Neural cell (in vitro differentiated cells): ENCODE results near the gene AGBL5. TPM values are rescaled to one million over a fixed set of nuclear protein-coding genes. Genes with fewer than 3 reads are reported as not detected.

Source experiments
- H2AFZ ChIP-seq: fragments of 200-600, 300-800 bp; sonication (generic), shearing (Covaris generic); 2 replicates; pipeline ENCODE4 v1.6.0; 2014; ENCODE audit warnings: low read depth, mild to moderate bottlenecking, antibody characterized with exemption, low read length, moderate library complexity
- H3F3A ChIP-seq: fragments of 200-600 bp; shearing (Covaris generic); 2 replicates; pipeline ENCODE4 v1.6.1; 2016; ENCODE audit warnings: mild to moderate bottlenecking, moderate library complexity, mixed read lengths, antibody characterized with exemption, low read length; ENCODE audit not compliant: insufficient read depth, poor library complexity, severe bottlenecking
- H3K27ac ChIP-seq: fragments of 200-600, 300-800 bp; sonication (generic), shearing (Covaris generic); 2 replicates; pipeline ENCODE4 v1.5.1; 2014; ENCODE audit warnings: mild to moderate bottlenecking, low read length, moderate library complexity
- H3K27me3 ChIP-seq: fragments of 300-800, 200-600 bp; sonication (generic), shearing (Covaris generic); 2 replicates; pipeline ENCODE4 v1.6.0; 2014; ENCODE audit warnings: mild to moderate bottlenecking, low read depth, low read length, moderate library complexity; ENCODE audit not compliant: insufficient read depth
- H3K36me3 ChIP-seq: fragments of 300-800, 200-600 bp; sonication (generic), shearing (Covaris generic); 2 replicates; pipeline ENCODE4 v1.5.1; 2014; ENCODE audit warnings: mild to moderate bottlenecking, antibody characterized with exemption, low read length, moderate library complexity; ENCODE audit not compliant: insufficient read depth
- H3K4me2 ChIP-seq: fragments of 300-800, 200-600 bp; sonication (generic), shearing (Covaris generic); 2 replicates; pipeline ENCODE4 v1.6.0; 2014; ENCODE audit warnings: mild to moderate bottlenecking, low read length
- H3K4me3 ChIP-seq: fragments of 300-800, 200-600 bp; sonication (generic), shearing (Covaris generic); 2 replicates; pipeline ENCODE4 v1.5.1; 2014; ENCODE audit warnings: mild to moderate bottlenecking, low read length, moderate library complexity
- H3K79me2 ChIP-seq: fragments of 200-600 bp; shearing (Covaris generic); replicated peaks from 2 replicates; pipeline ENCODE4 v1.6.0; 2014; ENCODE audit warnings: mild to moderate bottlenecking, low read length, moderate library complexity; ENCODE audit not compliant: insufficient read depth
- H3K9ac ChIP-seq: fragments of 300-800, 200-600 bp; sonication (generic), shearing (Covaris generic); 2 replicates; pipeline ENCODE4 v1.6.1; 2016; ENCODE audit warnings: mild to moderate bottlenecking, low read length, mixed read lengths
- H3K9me2 ChIP-seq: fragments of 200-600 bp; shearing (Covaris generic); 2 replicates; pipeline ENCODE4 v1.6.1; 2016; ENCODE audit warnings: mild to moderate bottlenecking, low read length, mixed read lengths; ENCODE audit not compliant: insufficient read depth
- H3K9me3 ChIP-seq: fragments of 200-600, 300-800 bp; sonication (generic), shearing (Covaris generic); 2 replicates; pipeline ENCODE4 v1.6.1; 2016; ENCODE audit warnings: mild to moderate bottlenecking, mixed run types, low read length, moderate library complexity, mixed read lengths
- H4K20me1 ChIP-seq: fragments of 200-600 bp; shearing (Covaris generic); 2 replicates; pipeline ENCODE4 v1.6.1; 2016; ENCODE audit warnings: mild to moderate bottlenecking, mixed run types; ENCODE audit not compliant: insufficient read depth
- EP300 ChIP-seq: fragments of 450-650 bp; conservative IDR thresholded peaks from 2 replicates; pipeline ENCODE4 v1.6.1; 2014; ENCODE audit warnings: antibody characterized with exemption, mild to moderate bottlenecking, moderate library complexity; ENCODE audit not compliant: poor library complexity, severe bottlenecking
- EZH2 ChIP-seq: fragments of 200-600, 300-800 bp; shearing (Covaris generic), sonication (generic); IDR thresholded peaks from 2 replicates; pipeline ENCODE4 v1.6.1; 2014; ENCODE audit warnings: antibody characterized with exemption, low read length, borderline replicate concordance, mild to moderate bottlenecking; ENCODE audit not compliant: insufficient read depth, poor library complexity, severe bottlenecking
- MXI1 ChIP-seq: fragments of 450-650 bp; conservative IDR thresholded peaks from 2 replicates; pipeline ENCODE4 v1.6.1; 2014; ENCODE audit warnings: antibody characterized with exemption, mild to moderate bottlenecking; ENCODE audit not compliant: poor library complexity, severe bottlenecking
- POLR2AphosphoS5 ChIP-seq: IDR thresholded peaks from 2 replicates; pipeline ENCODE4 v1.6.1; 2012
- RAD21 ChIP-seq: fragments of 450-650 bp; conservative IDR thresholded peaks from 2 replicates; pipeline ENCODE4 v1.6.1; 2014; ENCODE audit warnings: antibody characterized with exemption, mild to moderate bottlenecking, moderate library complexity
- SMC3 ChIP-seq: fragments of 450-650 bp; conservative IDR thresholded peaks from 2 replicates; pipeline ENCODE4 v1.6.1; 2014; ENCODE audit warnings: antibody characterized with exemption, mild to moderate bottlenecking, moderate library complexity; ENCODE audit not compliant: poor library complexity
- TAF1 ChIP-seq: IDR thresholded peaks from 2 replicates; pipeline ENCODE4 v1.6.1; 2012; ENCODE audit warnings: low read depth
- polyA plus RNA-seq: library from polyadenylated mRNA; depleted of rRNA; stranded (reverse); fragments of >200 nt; gene quantifications from 2 replicates; pipeline ENCODE4 v1.2.3, GENCODE V29; 2014
- TF ChIP-seq, protein P1 (sequence below): IDR thresholded peaks from 2 replicates; pipeline ENCODE4 v1.6.1; 2012; ENCODE audit warnings: borderline replicate concordance
- TF ChIP-seq, protein P2 (sequence below): fragments of 450-650 bp; IDR thresholded peaks from 2 replicates; pipeline ENCODE4 v1.5.1; 2014; ENCODE audit warnings: antibody characterized with exemption, mild to moderate bottlenecking, moderate library complexity; ENCODE audit not compliant: poor library complexity, severe bottlenecking

The AGBL5 gene
- polyA plus RNA-seq, 1 donor from 2014 or later = 34.3 TPM

DNA sequence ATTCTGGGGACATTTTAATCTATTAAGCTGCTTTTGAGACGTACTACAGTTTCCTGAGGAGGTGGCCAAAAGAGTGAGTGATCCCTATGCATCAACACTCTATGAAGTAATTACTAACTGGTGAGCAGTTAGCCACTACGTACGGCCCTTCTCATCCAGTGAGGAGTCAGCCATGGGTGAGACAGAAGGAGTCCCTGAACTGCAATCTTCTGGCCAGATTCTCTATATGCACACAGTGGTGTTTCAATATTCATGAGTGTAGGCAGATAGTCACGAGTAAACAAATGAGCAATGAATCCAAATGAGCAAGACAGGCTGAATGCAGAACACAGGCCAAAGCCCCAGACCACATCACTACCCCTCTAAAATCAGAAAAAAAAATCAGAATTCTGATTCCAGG is 48.5 kb upstream of the AGBL5 start:
- TF ChIP-seq RAD21 = no peak
- no peak for TF ChIP-seq POLR2AphosphoS5
- TF ChIP-seq, protein P1, sequence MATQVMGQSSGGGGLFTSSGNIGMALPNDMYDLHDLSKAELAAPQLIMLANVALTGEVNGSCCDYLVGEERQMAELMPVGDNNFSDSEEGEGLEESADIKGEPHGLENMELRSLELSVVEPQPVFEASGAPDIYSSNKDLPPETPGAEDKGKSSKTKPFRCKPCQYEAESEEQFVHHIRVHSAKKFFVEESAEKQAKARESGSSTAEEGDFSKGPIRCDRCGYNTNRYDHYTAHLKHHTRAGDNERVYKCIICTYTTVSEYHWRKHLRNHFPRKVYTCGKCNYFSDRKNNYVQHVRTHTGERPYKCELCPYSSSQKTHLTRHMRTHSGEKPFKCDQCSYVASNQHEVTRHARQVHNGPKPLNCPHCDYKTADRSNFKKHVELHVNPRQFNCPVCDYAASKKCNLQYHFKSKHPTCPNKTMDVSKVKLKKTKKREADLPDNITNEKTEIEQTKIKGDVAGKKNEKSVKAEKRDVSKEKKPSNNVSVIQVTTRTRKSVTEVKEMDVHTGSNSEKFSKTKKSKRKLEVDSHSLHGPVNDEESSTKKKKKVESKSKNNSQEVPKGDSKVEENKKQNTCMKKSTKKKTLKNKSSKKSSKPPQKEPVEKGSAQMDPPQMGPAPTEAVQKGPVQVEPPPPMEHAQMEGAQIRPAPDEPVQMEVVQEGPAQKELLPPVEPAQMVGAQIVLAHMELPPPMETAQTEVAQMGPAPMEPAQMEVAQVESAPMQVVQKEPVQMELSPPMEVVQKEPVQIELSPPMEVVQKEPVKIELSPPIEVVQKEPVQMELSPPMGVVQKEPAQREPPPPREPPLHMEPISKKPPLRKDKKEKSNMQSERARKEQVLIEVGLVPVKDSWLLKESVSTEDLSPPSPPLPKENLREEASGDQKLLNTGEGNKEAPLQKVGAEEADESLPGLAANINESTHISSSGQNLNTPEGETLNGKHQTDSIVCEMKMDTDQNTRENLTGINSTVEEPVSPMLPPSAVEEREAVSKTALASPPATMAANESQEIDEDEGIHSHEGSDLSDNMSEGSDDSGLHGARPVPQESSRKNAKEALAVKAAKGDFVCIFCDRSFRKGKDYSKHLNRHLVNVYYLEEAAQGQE = no peak
- TF ChIP-seq, protein P2, sequence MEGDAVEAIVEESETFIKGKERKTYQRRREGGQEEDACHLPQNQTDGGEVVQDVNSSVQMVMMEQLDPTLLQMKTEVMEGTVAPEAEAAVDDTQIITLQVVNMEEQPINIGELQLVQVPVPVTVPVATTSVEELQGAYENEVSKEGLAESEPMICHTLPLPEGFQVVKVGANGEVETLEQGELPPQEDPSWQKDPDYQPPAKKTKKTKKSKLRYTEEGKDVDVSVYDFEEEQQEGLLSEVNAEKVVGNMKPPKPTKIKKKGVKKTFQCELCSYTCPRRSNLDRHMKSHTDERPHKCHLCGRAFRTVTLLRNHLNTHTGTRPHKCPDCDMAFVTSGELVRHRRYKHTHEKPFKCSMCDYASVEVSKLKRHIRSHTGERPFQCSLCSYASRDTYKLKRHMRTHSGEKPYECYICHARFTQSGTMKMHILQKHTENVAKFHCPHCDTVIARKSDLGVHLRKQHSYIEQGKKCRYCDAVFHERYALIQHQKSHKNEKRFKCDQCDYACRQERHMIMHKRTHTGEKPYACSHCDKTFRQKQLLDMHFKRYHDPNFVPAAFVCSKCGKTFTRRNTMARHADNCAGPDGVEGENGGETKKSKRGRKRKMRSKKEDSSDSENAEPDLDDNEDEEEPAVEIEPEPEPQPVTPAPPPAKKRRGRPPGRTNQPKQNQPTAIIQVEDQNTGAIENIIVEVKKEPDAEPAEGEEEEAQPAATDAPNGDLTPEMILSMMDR = no peak
- TF ChIP-seq EP300 = no peak
- TF ChIP-seq MXI1 = no peak
- no peak for TF ChIP-seq SMC3
- TF ChIP-seq TAF1 = no peak
- TF ChIP-seq EZH2 = no peak
- Histone ChIP-seq H3K27ac (no peak overlapping the region), H3K9me3 (no peaks in the 10 kb centered on the region), H4K20me1 (no peaks in the 10 kb centered on the region), H3K9me2 (no peaks in the 10 kb centered on the region), H3K27me3 (no peaks in the 10 kb centered on the region), H3F3A (no peaks in the 10 kb centered on the region), H3K9ac (no peak overlapping the region), H3K4me2 (no peak overlapping the region), H2AFZ (no peak overlapping the region), H3K4me3 (no peak overlapping the region), H3K79me2 (no peaks in the 10 kb centered on the region), H3K36me3 (no peaks in the 10 kb centered on the region)

GRCh38 chr2:27003857-27004256 is 47.6 kb upstream of the AGBL5 start:
- no peaks in the 10 kb centered on the region for H3K79me2 ChIP-seq
- no peak overlapping the region for H3K9ac ChIP-seq
- no peaks in the 10 kb centered on the region for H3K27me3 ChIP-seq
- no peaks in the 10 kb centered on the region for H4K20me1 ChIP-seq
- H2AFZ ChIP-seq = no peak overlapping the region
- H3K27ac ChIP-seq = no peak overlapping the region
- no peaks in the 10 kb centered on the region for H3K9me3 ChIP-seq
- no peaks in the 10 kb centered on the region for H3K9me2 ChIP-seq
- H3K36me3 ChIP-seq = no peaks in the 10 kb centered on the region
- no peaks in the 10 kb centered on the region for H3F3A ChIP-seq
- no peak overlapping the region for H3K4me3 ChIP-seq
- no peak overlapping the region for H3K4me2 ChIP-seq
- TF ChIP-seq SMC3 (no peak), POLR2AphosphoS5 (no peak), EZH2 (no peak), EP300 (no peak), RAD21 (no peak), MXI1 (no peak), TAF1 (no peak)
- TF ChIP-seq, protein P2 = no peak
- TF ChIP-seq, protein P1 = no peak
